CD14-positive monocyte (primary cell): ENCODE results near the gene TUSC2. TPM values are rescaled to one million over a fixed set of nuclear protein-coding genes. Genes with fewer than 3 reads are reported as not detected.
A peak's percentile ranks its signal among the peaks of the same experiment; 100 is the strongest.
"Not testable (repeated sequence)": the region's sequence is repeated elsewhere in the genome, so short reads cannot be mapped to it uniquely, and the experiment has no call there.

Source experiments
- DNase-seq, 3 donors: peaks; one replicate each; pipeline ENCODE4 v3.0.0-alpha.2; 2011 to 2022
- H2AFZ ChIP-seq: 2 replicates; pipeline ENCODE4 v1.6.0; 2012; ENCODE audit warnings: mild to moderate bottlenecking, low read depth, low read length, inconsistent platforms; ENCODE audit not compliant: insufficient read depth, poor library complexity, severe bottlenecking
- H3K27ac ChIP-seq, 2 donors: 1 replicate in 1 of 2; 2 replicates in 1 of 2; pipeline ENCODE4 v1.5.1; 2012 to 2013; ENCODE audit warnings: low read length in 2 of 2, control low read depth in 1 of 2, inconsistent platforms in 1 of 2, low read depth in 1 of 2, mild to moderate bottlenecking in 1 of 2
- H3K27me3 ChIP-seq, 2 donors: one replicate each; pipeline versions ENCODE4 v1.6.0 to v1.6.1; 2011 to 2013; ENCODE audit warnings: low read length in 2 of 2; ENCODE audit not compliant: control insufficient read depth in 2 of 2, insufficient read depth in 2 of 2
- H3K36me3 ChIP-seq, 2 donors: replicated peaks in 1 of 2; 1 replicate in 1 of 2; 2 replicates in 1 of 2; pipeline versions ENCODE4 v1.5.1 to v1.6.1; 2012 to 2013; ENCODE audit warnings: low read length in 2 of 2, control low read depth in 1 of 2, inconsistent platforms in 1 of 2, mild to moderate bottlenecking in 1 of 2; ENCODE audit not compliant: insufficient read depth in 2 of 2, control insufficient read depth in 1 of 2
- H3K4me1 ChIP-seq, 2 donors: 1 replicate in 1 of 2; 2 replicates in 1 of 2; pipeline versions ENCODE4 v1.5.1 to v1.6.1; 2012 to 2013; ENCODE audit warnings: low read length in 2 of 2, control low read depth in 1 of 2, inconsistent platforms in 1 of 2, mild to moderate bottlenecking in 1 of 2, moderate library complexity in 1 of 2; ENCODE audit not compliant: insufficient read depth in 2 of 2, control insufficient read depth in 1 of 2
- H3K4me2 ChIP-seq: replicated peaks from 2 replicates; pipeline ENCODE3; 2012; ENCODE audit warnings: low read length, moderate library complexity, mild to moderate bottlenecking; ENCODE audit not compliant: poor library complexity, severe bottlenecking; ENCODE audit errors: extremely low read depth
- H3K4me3 ChIP-seq, 3 experiments: fragments of 200-600 bp in 1 of 3; sonication (generic) in 1 of 3; replicated peaks in 1 of 3; 1 replicate in 2 of 3; 2 replicates in 1 of 3; pipeline ENCODE4 v1.5.1; 2011 to 2013; ENCODE audit warnings: low read length in 3 of 3, mild to moderate bottlenecking in 3 of 3, control low read depth in 2 of 3, low read depth in 2 of 3, inconsistent platforms in 1 of 3, moderate library complexity in 1 of 3
- H3K79me2 ChIP-seq: 2 replicates; pipeline ENCODE4 v1.6.0; 2012; ENCODE audit warnings: mild to moderate bottlenecking, control low read depth, inconsistent platforms, low read length, moderate library complexity; ENCODE audit not compliant: insufficient read depth
- H3K9ac ChIP-seq: 2 replicates; pipeline ENCODE4 v1.6.0; 2017; ENCODE audit warnings: low read length, mild to moderate bottlenecking; ENCODE audit not compliant: insufficient read depth, poor library complexity, severe bottlenecking
- H3K9me3 ChIP-seq, 2 donors: replicated peaks in 1 of 2; 1 replicate in 1 of 2; 2 replicates in 1 of 2; pipeline versions ENCODE4 v1.5.1 to v1.6.1; 2012 to 2013; ENCODE audit warnings: low read length in 2 of 2, control low read depth in 1 of 2; ENCODE audit not compliant: control insufficient read depth in 1 of 2, insufficient read depth in 1 of 2
- H4K20me1 ChIP-seq: 2 replicates; pipeline ENCODE4 v1.6.0; 2012; ENCODE audit warnings: mild to moderate bottlenecking, low read length, control low read depth, moderate library complexity; ENCODE audit not compliant: insufficient read depth
- H3K27ac Mint-ChIP-seq, 7 donors: one replicate each; pipeline ENCODE4 v1.8.0; 2020; ENCODE audit warnings: mild to moderate bottlenecking in 7 of 7, mixed read lengths in 7 of 7, moderate library complexity in 6 of 7, inconsistent platforms in 2 of 7
- H3K27me3 Mint-ChIP-seq, 3 donors: one replicate each; pipeline ENCODE4 v1.8.0; 2021 to 2022; ENCODE audit warnings: low read depth in 3 of 3, mild to moderate bottlenecking in 3 of 3, mixed read lengths in 3 of 3, moderate library complexity in 3 of 3, inconsistent platforms in 1 of 3
- H3K36me3 Mint-ChIP-seq, 2 donors: one replicate each; pipeline ENCODE4 v1.8.0; 2020; ENCODE audit warnings: mixed read lengths in 2 of 2, inconsistent platforms in 1 of 2, mild to moderate bottlenecking in 1 of 2
- H3K4me1 Mint-ChIP-seq: one replicate; pipeline ENCODE4 v1.8.0; 2020; ENCODE audit warnings: mild to moderate bottlenecking, mixed read lengths
- H3K4me3 Mint-ChIP-seq, 2 donors: one replicate each; pipeline ENCODE4 v1.8.0; 2020; ENCODE audit warnings: mild to moderate bottlenecking in 2 of 2, mixed read lengths in 2 of 2, moderate library complexity in 1 of 2
- H3K9me3 Mint-ChIP-seq, 7 donors: one replicate each; pipeline ENCODE4 v1.8.0; 2020 to 2022; ENCODE audit warnings: mixed read lengths in 7 of 7, mild to moderate bottlenecking in 6 of 7, moderate library complexity in 6 of 7, inconsistent platforms in 2 of 7
- CTCF ChIP-seq: fragments of 200-600 bp; IDR thresholded peaks from one replicate; pipeline ENCODE4 v1.8.0; 2022; ENCODE audit warnings: antibody characterized with exemption, mild to moderate bottlenecking
- WGBS: methylation state at CpG from one replicate; pipeline ENCODE4 v1.1.5; 2013; ENCODE audit warnings: missing lambda C conversion rate; ENCODE audit not compliant: insufficient coverage; 5-methylcytosine and 5-hydroxymethylcytosine counted together
- intact Hi-C, 2 donors: fragments of 100-400 bp; cut with micrococcal nuclease; formaldehyde crosslinking; loops; one replicate each; pipeline versions ENCODE4 v1.15.0 to v1.15.1; 2023
- polyA plus RNA-seq, 3 donors: library from polyadenylated mRNA; depleted of rRNA in 1 of 3; unstranded in 2 of 3; stranded (reverse) in 1 of 3; fragments of 300-500 nt in 2 of 3; fragments of >200 nt in 1 of 3; fragmentation: Illumina TruSeq in 2 of 3; gene quantifications; 1 replicate in 2 of 3; 2 replicates in 1 of 3; pipeline ENCODE4 v1.2.3, GENCODE V29; 2012 to 2021

The TUSC2 gene
- polyA plus RNA-seq, 3 donors: 22.6 to 55.7 (median 47.0) TPM

GRCh38 chr3:50314342-50314741, 13.7 kb downstream of the TUSC2 start:
- H3K27ac ChIP-seq: no peak overlapping the region
- no peak overlapping the region for H2AFZ ChIP-seq
- H3K4me1 ChIP-seq: peaks cover 23 to 30% of the 10 kb centered on the region in 2 donors
- Mint-ChIP-seq H3K9me3 (peaks cover 0 to 5% (median 0%) of the 10 kb centered on the region in 7 donors), H3K36me3 (peaks cover 22 to 34% of the 10 kb centered on the region in 2 donors), H3K4me3 (no peak overlapping the region), H3K4me1 (peaks cover 33% of the 10 kb centered on the region), H3K27ac (peak overlapping the region in 2 of 7 donors; percentile 57 to 75), H3K27me3 (peaks cover 0 to 4% (median 0%) of the 10 kb centered on the region in 3 donors)
- 73% methylated on average over 1 of the region's 3 CpGs for WGBS
- H3K9ac ChIP-seq: no peak overlapping the region
- H3K4me3 ChIP-seq: no peak overlapping the region
- no peaks in the 10 kb centered on the region for H3K9me3 ChIP-seq
- intact Hi-C loops: no loop called here
- no peaks in the 10 kb centered on the region for H4K20me1 ChIP-seq
- peaks cover 11% of the 10 kb centered on the region for H3K79me2 ChIP-seq
- DNase-seq: no peak
- TF ChIP-seq CTCF: no peak
- H3K36me3 ChIP-seq: peaks cover 0 to 23% of the 10 kb centered on the region in 2 donors
- H3K4me2 ChIP-seq: no peak overlapping the region
- no peaks in the 10 kb centered on the region for H3K27me3 ChIP-seq

GRCh38 chr3:50312041-50312440, 16.0 kb downstream of the TUSC2 start:
- H3K4me2 ChIP-seq, DNase-seq, intact Hi-C loops, H3K4me3 ChIP-seq, H3K79me2 ChIP-seq, H3K4me1 ChIP-seq, H2AFZ ChIP-seq, H3K9ac ChIP-seq, H3K27ac Mint-ChIP-seq, H4K20me1 ChIP-seq, H3K4me3 Mint-ChIP-seq, H3K27me3 Mint-ChIP-seq, H3K27ac ChIP-seq, H3K27me3 ChIP-seq: not testable (repeated sequence)
- Histone ChIP-seq H3K9me3 (peaks cover 0 to 21% of the 10 kb centered on the region in 2 donors), H3K36me3 (peaks cover 0 to 15% of the 10 kb centered on the region in 2 donors)
- Mint-ChIP-seq H3K9me3 (peaks cover 0 to 24% (median 15%) of the 10 kb centered on the region in 7 donors), H3K36me3 (peaks cover 19 to 29% of the 10 kb centered on the region in 2 donors), H3K4me1 (peaks cover 13% of the 10 kb centered on the region)
- no CpG with 5 or more reads among the region's 32 CpGs for WGBS
